HEK293 (cell line): ENCODE results near the gene INTS6.

ENCODE experiments used
- AEBP2 ChIP-seq: fragments of 450-650 bp; formaldehyde crosslinking; IDR thresholded peaks from 2 replicates; pipeline ENCODE4 v1.5.1; 2016; ENCODE audit warnings: missing biosample characterization, missing genetic modification characterization, borderline replicate concordance
- BCL11A ChIP-seq: fragments of 450-650 bp; formaldehyde crosslinking; IDR thresholded peaks from 2 replicates; pipeline ENCODE4 v1.5.1; 2016; ENCODE audit warnings: low read depth, missing biosample characterization, missing genetic modification characterization
- EGR2 ChIP-seq: fragments of 450-650 bp; formaldehyde crosslinking; IDR thresholded peaks from 2 replicates; pipeline ENCODE4 v1.5.1; 2016; ENCODE audit warnings: low read depth, missing biosample characterization, missing genetic modification characterization
- MYNN ChIP-seq: fragments of 450-650 bp; formaldehyde crosslinking; IDR thresholded peaks from 2 replicates; pipeline ENCODE4 v1.5.1; 2016; ENCODE audit warnings: missing biosample characterization, missing genetic modification characterization, borderline replicate concordance
- PRDM4 ChIP-seq: fragments of 450-650 bp; formaldehyde crosslinking; IDR thresholded peaks from 2 replicates; pipeline ENCODE4 v1.5.1; 2017; ENCODE audit warnings: missing biosample characterization, missing genetic modification characterization
- SCRT1 ChIP-seq: fragments of 450-650 bp; formaldehyde crosslinking; IDR thresholded peaks from 2 replicates; pipeline ENCODE4 v1.5.1; 2016; ENCODE audit warnings: missing biosample characterization, missing genetic modification characterization, borderline replicate concordance
- YY2 ChIP-seq: fragments of 450-650 bp; formaldehyde crosslinking; IDR thresholded peaks from 2 replicates; pipeline ENCODE4 v1.5.1; 2016; ENCODE audit warnings: missing biosample characterization, missing genetic modification characterization
- ZBTB1 ChIP-seq: fragments of 450-650 bp; formaldehyde crosslinking; IDR thresholded peaks from 2 replicates; pipeline ENCODE4 v1.5.1; 2016; ENCODE audit warnings: missing biosample characterization, missing genetic modification characterization
- ZEB2 ChIP-seq: fragments of 450-650 bp; formaldehyde crosslinking; IDR thresholded peaks from 2 replicates; pipeline ENCODE4 v1.5.1; 2016; ENCODE audit warnings: missing biosample characterization, missing genetic modification characterization
- ZFHX2 ChIP-seq: fragments of 450-650 bp; formaldehyde crosslinking; conservative IDR thresholded peaks from 2 replicates; pipeline ENCODE4 v1.5.1; 2016; ENCODE audit warnings: missing biosample characterization, missing genetic modification characterization
- ZFP41 ChIP-seq: fragments of 450-650 bp; formaldehyde crosslinking; IDR thresholded peaks from 2 replicates; pipeline ENCODE4 v1.5.1; 2016; ENCODE audit warnings: missing biosample characterization, missing genetic modification characterization, borderline replicate concordance
- ZNF133 ChIP-seq: fragments of 450-650 bp; formaldehyde crosslinking; IDR thresholded peaks from 2 replicates; pipeline ENCODE4 v1.5.1; 2016; ENCODE audit warnings: missing biosample characterization, missing genetic modification characterization
- ZNF155 ChIP-seq: fragments of 450-650 bp; formaldehyde crosslinking; IDR thresholded peaks from 2 replicates; pipeline ENCODE4 v1.5.1; 2016; ENCODE audit warnings: missing biosample characterization, missing genetic modification characterization
- ZNF16 ChIP-seq: fragments of 450-650 bp; formaldehyde crosslinking; IDR thresholded peaks from 2 replicates; pipeline ENCODE4 v1.5.1; 2016; ENCODE audit warnings: low read depth, missing biosample characterization, missing genetic modification characterization
- ZNF169 ChIP-seq: fragments of 450-650 bp; formaldehyde crosslinking; IDR thresholded peaks from 2 replicates; pipeline ENCODE4 v1.5.1; 2016; ENCODE audit warnings: missing biosample characterization, missing genetic modification characterization
- ZNF18 ChIP-seq: fragments of 450-650 bp; formaldehyde crosslinking; IDR thresholded peaks from 2 replicates; pipeline ENCODE4 v1.5.1; 2016; ENCODE audit warnings: missing biosample characterization, missing genetic modification characterization
- ZNF184 ChIP-seq: fragments of 450-650 bp; IDR thresholded peaks from 2 replicates; pipeline ENCODE4 v1.5.1; 2018; ENCODE audit warnings: missing biosample characterization, mild to moderate bottlenecking, missing genetic modification characterization
- ZNF248 ChIP-seq: fragments of 450-650 bp; formaldehyde crosslinking; IDR thresholded peaks from 2 replicates; pipeline ENCODE4 v1.5.1; 2017; ENCODE audit warnings: missing biosample characterization, missing genetic modification characterization
- ZNF26 ChIP-seq: fragments of 450-650 bp; formaldehyde crosslinking; IDR thresholded peaks from 2 replicates; pipeline ENCODE4 v1.5.1; 2016; ENCODE audit warnings: missing biosample characterization, missing genetic modification characterization
- ZNF302 ChIP-seq: fragments of 450-650 bp; formaldehyde crosslinking; IDR thresholded peaks from 2 replicates; pipeline ENCODE4 v1.5.1; 2016; ENCODE audit warnings: missing biosample characterization, missing genetic modification characterization, low read depth
- ZNF394 ChIP-seq: fragments of 450-650 bp; formaldehyde crosslinking; IDR thresholded peaks from 2 replicates; pipeline ENCODE4 v1.5.1; 2016; ENCODE audit warnings: missing biosample characterization, missing genetic modification characterization, mild to moderate bottlenecking, moderate library complexity, borderline replicate concordance
- ZNF398 ChIP-seq: fragments of 450-650 bp; formaldehyde crosslinking; IDR thresholded peaks from 2 replicates; pipeline ENCODE4 v1.5.1; 2017; ENCODE audit warnings: missing biosample characterization, missing genetic modification characterization
- ZNF433 ChIP-seq: fragments of 450-650 bp; formaldehyde crosslinking; IDR thresholded peaks from 2 replicates; pipeline ENCODE4 v1.5.1; 2016; ENCODE audit warnings: missing biosample characterization, missing genetic modification characterization, low read depth
- ZNF548 ChIP-seq: fragments of 450-650 bp; formaldehyde crosslinking; IDR thresholded peaks from 2 replicates; pipeline ENCODE4 v1.5.1; 2016; ENCODE audit warnings: missing biosample characterization, missing genetic modification characterization
- ZNF624 ChIP-seq: fragments of 450-650 bp; formaldehyde crosslinking; IDR thresholded peaks from 2 replicates; pipeline ENCODE4 v1.5.1; 2017; ENCODE audit warnings: missing biosample characterization, missing genetic modification characterization
- ZNF658 ChIP-seq: fragments of 450-650 bp; formaldehyde crosslinking; IDR thresholded peaks from 2 replicates; pipeline ENCODE4; 2016; ENCODE audit warnings: missing biosample characterization, missing genetic modification characterization
- ZNF777 ChIP-seq: fragments of 450-650 bp; formaldehyde crosslinking; IDR thresholded peaks from 2 replicates; pipeline ENCODE4 v1.5.1; 2017; ENCODE audit warnings: missing biosample characterization, missing genetic modification characterization, borderline replicate concordance
- ZSCAN18 ChIP-seq: fragments of 450-650 bp; formaldehyde crosslinking; IDR thresholded peaks from 2 replicates; pipeline ENCODE4 v1.5.1; 2016; ENCODE audit warnings: missing biosample characterization, missing genetic modification characterization
- ZXDB ChIP-seq: fragments of 450-650 bp; formaldehyde crosslinking; IDR thresholded peaks from 2 replicates; pipeline ENCODE4 v1.5.1; 2016; ENCODE audit warnings: missing biosample characterization, missing genetic modification characterization

INTS6 gene

GRCh38 chr13:51451467-51452360, 1.1 kb downstream of the INTS6 start (continued):
- TF ChIP-seq ZNF394 (tag by site-specific recombination) (no peak; the same call in 1 of the 2 replicates), ZEB2 (no peak), ZNF155 (tag by site-specific recombination) (no peak), ZNF16 (no peak), ZNF18 (tag by site-specific recombination) (no peak), ZNF658 (tag by site-specific recombination) (no peak), ZNF133 (no peak), AEBP2 (no peak), YY2 (tag by site-specific recombination) (no peak), ZNF624 (no peak), ZNF777 (tag by site-specific recombination) (no peak), ZFHX2 (peak; percentile 77), ZNF248 (tag by site-specific recombination) (no peak), ZBTB1 (tag by site-specific recombination) (no peak), ZNF302 (tag by site-specific recombination) (no peak), PRDM4 (tag by site-specific recombination) (no peak), ZNF398 (tag by site-specific recombination) (peak; percentile 88), ZSCAN18 (tag by site-specific recombination) (no peak), ZNF433 (tag by site-specific recombination) (no peak), EGR2 (tag by site-specific recombination) (peak; percentile 59; the same call in 1 of the 2 replicates), ZNF548 (no peak), BCL11A (tag by site-specific recombination) (no peak), ZNF169 (tag by site-specific recombination) (no peak), ZFP41 (tag by site-specific recombination) (no peak), MYNN (no peak), ZNF184 (tag by site-specific recombination) (no peak), ZNF26 (tag by site-specific recombination) (no peak), SCRT1 (no peak), ZXDB (tag by site-specific recombination) (no peak)
